SU-DHL-6 (cell line): Measurements from ENCODE around the gene SKI.

Source experiments
- EZH2phosphoT487 ChIP-seq: fragments of 200-600 bp; sonication (generic), shearing (Covaris generic); conservative IDR thresholded peaks from 2 replicates; pipeline ENCODE4 v1.6.1; 2018; ENCODE audit warnings: mild to moderate bottlenecking, antibody characterized with exemption, low read length, moderate library complexity, mixed read lengths
- TF ChIP-seq, protein P1 (sequence below): fragments of 200-600 bp; sonication (generic); IDR thresholded peaks from one replicate; pipeline ENCODE4 v1.5.1; 2017; ENCODE audit warnings: antibody characterized with exemption, mild to moderate bottlenecking, low read length, moderate library complexity; ENCODE audit not compliant: insufficient read depth, poor library complexity, severe bottlenecking

- TF ChIP-seq, protein P1, sequence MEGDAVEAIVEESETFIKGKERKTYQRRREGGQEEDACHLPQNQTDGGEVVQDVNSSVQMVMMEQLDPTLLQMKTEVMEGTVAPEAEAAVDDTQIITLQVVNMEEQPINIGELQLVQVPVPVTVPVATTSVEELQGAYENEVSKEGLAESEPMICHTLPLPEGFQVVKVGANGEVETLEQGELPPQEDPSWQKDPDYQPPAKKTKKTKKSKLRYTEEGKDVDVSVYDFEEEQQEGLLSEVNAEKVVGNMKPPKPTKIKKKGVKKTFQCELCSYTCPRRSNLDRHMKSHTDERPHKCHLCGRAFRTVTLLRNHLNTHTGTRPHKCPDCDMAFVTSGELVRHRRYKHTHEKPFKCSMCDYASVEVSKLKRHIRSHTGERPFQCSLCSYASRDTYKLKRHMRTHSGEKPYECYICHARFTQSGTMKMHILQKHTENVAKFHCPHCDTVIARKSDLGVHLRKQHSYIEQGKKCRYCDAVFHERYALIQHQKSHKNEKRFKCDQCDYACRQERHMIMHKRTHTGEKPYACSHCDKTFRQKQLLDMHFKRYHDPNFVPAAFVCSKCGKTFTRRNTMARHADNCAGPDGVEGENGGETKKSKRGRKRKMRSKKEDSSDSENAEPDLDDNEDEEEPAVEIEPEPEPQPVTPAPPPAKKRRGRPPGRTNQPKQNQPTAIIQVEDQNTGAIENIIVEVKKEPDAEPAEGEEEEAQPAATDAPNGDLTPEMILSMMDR: no peak
- TF ChIP-seq EZH2phosphoT487: no peak
Observed at GRCh38 chr1:2341706-2342383, 113.7 kb downstream of the SKI start.
